ENCODE data around the gene BTBD9.

BTBD9 gene

DNA sequence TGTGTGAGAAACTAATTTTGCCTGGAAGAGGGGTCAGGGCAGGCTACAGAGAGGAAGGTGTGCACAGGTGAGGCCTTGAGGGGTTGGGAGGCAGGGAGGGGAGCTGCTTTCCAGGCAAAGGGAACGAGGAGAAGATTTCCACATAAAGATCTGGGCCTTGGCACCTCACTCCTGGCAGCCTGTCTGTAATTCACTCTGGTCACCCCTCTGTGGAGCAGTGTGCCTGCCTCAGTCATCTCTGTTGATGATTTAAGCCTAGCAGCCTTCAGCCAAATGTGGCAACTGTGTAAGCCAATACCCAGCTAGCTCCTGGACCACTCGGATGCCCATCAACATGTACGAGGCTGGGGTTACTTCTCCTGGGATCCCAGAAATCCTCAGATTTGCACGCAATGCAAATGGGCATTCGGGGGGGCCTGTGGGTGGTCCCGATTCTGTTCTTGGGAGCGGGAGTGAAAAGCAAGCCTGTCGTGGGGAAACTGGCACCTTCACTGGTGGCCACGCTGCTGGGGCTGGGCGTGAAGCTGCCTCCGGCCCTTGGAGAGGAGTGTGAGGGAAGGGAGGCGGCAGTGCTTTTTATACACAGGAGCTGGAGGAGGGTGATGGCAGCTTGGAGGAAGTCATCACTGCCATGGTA lies 459.8 kb downstream of the BTBD9 start:
- FAIRE-seq = no peak
- no peak for DNase-seq (ENCODE audit: insufficient read length, low spot score)
- TF ChIP-seq POLR2A (IDR thresholded peaks at IDR 0.05; ENCODE audit: low read depth, low read length) = no peak

DNA sequence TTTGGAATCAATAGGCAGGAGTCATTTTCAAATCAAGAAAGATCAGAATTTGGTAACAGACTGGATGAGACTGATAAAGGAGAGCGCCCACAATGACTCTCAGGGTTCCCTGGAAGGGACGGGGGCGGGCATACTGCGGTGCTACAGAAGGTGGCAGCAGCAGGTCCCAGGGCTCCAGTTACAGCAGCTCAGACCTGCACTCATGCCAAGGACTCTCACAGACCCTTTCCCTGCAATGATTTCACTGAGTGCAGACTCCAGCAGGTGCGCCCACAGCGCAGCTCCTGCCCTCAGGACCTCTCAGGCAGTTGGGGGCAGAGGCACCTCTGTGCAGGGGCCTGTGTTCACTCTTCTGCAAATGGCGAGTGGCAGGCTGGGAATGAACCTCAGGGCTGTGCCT lies 460.4 kb downstream of the BTBD9 start:
- DNase-seq (ENCODE audit: insufficient read length, low spot score) = no peak
- no peak for TF ChIP-seq POLR2A (IDR thresholded peaks at IDR 0.05; ENCODE audit: low read depth, low read length)

DNA sequence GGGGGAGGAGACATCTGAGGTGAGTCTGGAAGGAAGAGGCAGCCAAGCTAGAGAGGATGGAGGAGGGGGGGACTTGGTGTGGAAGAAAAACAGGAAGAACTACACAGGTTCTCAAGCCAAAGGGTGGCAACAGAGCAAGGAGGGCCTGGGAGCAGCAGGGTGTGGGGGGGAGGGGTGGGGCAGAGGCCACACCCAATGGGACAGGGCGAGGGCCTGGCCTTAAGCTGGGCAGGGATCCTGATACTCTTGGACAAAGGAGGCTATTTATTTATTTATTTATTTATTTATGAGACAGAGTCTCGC lies 461.2 kb downstream of the BTBD9 start:
- no peak for FAIRE-seq
- TF ChIP-seq POLR2A (IDR thresholded peaks at IDR 0.05; ENCODE audit: low read depth, low read length) = no peak
- no peak for DNase-seq (ENCODE audit: insufficient read length, low spot score)

More for the DNA sequence above, 460.4 kb downstream of the BTBD9 start:
- FAIRE-seq = no peak

DNA sequence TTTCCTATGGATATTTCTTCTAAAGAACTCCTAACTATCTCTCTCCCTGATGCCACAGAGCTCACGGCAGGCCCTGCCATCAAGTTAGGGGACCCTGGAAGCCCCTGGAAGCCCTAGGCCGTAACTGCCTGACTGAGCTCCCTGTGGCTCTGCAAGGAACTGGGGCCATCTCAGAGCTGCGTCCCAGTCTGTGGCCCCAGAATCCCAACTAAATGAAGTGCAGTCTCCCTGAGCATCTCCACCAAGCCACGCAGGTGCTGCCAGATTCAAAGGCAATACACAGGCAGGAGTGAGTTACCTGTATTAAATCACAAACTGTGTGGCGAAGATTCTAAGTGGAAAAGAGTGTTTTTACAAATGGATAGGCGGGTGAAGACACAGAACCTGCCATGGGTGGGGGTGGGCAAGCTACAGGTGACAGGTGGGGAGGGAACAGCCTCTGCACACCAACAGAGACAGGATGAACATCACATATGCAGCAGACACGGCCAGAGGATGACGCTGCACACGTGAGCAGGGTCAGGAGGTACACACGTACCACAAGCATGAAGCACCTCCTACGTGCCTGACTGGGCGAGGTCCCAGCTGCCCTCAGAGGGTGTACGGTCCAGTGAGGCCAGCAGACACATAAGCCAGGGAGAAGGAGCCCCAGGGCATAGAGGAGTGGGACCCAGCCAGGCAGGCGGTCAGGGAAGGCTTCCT lies 461.7 kb downstream of the BTBD9 start:
- TF ChIP-seq POLR2A (IDR thresholded peaks at IDR 0.05; ENCODE audit: low read depth, low read length) = no peak
- DNase-seq (ENCODE audit: insufficient read length, low spot score) (no peak), FAIRE-seq (no peak)

DNA sequence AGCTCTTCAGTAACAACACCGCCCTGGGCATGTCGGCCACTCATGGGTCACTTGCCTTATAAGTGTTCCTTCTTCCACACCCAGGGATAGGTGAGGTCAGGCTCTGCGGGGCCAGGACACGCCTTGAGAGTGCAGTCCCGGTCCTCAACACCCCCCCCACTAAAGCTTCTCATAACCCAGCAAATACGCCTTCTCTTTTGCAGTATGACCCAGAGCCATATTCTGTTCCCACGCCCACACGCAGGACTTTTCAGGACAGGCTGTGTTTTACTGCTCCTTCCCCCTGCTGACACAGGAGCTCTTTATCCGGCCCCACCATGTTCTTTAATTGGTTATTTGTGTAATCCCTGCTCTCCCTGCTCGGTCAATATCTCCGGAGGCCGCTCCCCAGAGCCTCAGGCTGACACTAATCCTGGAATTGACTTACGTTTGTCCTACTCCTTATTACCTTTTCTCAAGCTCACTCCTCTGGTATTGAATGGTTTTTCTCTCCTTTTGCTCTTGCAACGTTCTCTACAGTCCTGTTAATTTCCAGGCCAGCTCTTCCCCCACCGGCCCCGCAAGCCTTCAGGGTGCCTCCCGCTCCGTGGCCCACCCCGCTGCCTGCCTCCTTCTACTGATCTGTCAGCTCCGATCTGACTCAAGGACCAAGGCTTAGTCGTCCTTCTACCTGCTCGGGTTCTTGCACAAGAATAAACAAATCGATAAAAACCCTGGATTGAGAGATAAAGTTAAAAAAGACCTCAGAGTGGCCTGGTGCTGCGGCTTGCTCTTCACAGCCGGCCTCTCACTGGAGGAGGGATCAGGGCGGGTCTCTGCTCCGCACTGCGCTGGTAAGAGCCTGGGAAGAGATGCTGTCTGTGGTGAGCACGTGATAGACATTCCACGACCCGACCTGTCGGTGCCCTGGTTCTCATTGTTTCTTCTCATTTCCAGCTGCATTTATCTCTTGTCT lies 462.7 kb downstream of the BTBD9 start:
- FAIRE-seq = no peak
- no peak for DNase-seq (ENCODE audit: insufficient read length, low spot score)
- TF ChIP-seq POLR2A (IDR thresholded peaks at IDR 0.05; ENCODE audit: low read depth, low read length) = no peak

DNA sequence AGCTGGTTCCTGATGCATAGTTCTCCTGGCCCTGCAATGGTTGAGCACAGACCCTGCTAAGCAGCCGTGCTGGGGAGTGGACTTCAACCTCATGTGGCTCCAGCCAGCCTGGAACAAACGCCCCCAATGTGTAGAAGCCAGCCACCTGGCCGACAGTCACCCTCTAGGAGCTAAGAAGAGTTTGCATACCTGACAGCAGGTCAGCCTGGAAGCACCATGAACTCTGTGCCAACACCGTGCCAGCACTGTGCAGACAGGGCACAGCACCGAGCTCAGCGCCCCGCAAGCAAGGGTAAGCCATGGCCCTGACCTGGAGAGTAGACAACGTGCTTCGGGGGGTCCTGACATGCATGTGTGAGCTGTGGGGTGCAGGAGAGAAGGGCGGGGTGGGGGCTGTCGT lies 463.9 kb downstream of the BTBD9 start:
- FAIRE-seq (no peak), DNase-seq (ENCODE audit: insufficient read length, low spot score) (no peak)
- TF ChIP-seq POLR2A (IDR thresholded peaks at IDR 0.05; ENCODE audit: low read depth, low read length) = no peak

DNA sequence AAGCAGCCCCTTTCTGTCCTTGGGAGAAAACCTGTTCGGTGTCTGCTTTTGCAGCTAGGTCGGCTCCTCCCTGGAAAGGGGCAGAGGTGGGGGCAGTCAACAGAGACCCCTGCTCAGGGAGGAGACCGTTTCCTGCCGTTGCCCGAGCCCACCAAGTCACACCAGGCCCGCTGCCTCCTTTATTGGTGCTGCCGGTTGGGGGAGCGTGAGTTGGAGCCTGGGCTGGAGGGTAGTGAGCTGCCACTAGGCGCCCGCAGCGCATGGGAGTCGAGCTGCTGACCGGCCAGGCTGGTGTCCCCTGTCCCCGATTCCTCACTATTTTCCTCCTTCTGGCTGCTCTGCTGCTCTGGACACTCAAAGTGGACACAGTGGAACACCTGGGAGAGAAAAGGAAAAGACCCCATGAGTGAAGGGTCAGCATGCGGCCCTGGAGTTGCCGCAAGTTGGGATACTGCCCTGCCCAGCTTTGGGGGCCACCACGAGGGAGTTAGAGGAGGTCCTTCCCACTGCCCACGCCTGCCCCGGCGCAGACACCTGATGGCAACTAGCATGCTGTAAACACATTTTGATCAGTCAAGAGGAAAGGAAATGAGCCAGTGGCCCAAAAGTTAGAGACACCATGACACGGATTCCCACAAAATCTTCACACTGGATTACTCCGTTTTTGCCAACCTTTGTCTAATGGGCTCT lies 464.8 kb downstream of the BTBD9 start:
- DNase-seq (ENCODE audit: insufficient read length, low spot score) = no peak
- no peak for FAIRE-seq
- no peak for TF ChIP-seq POLR2A (IDR thresholded peaks at IDR 0.05; ENCODE audit: low read depth, low read length)

DNA sequence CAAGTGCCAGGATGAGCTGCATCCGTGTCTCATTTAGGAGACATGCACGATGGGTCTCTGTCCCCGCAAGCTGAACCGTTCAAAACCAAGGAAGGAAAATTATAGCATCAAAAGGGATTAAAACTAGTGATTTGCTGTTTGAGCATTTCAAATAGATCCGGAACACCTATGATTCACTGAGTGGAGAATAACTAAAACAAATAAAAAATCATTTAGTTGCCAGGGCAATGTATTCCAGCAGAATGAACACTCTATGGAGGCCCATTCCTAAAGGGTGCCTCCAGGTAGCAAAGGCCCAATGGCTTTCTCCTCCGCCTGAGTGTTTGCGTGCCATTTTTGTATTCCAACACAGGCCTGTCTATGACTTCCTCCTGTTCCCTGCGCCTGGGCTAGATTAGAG lies 465.4 kb downstream of the BTBD9 start:
- TF ChIP-seq POLR2A (IDR thresholded peaks at IDR 0.05; ENCODE audit: low read depth, low read length) = no peak
- no peak for DNase-seq (ENCODE audit: insufficient read length, low spot score)
- no peak for FAIRE-seq

DNA sequence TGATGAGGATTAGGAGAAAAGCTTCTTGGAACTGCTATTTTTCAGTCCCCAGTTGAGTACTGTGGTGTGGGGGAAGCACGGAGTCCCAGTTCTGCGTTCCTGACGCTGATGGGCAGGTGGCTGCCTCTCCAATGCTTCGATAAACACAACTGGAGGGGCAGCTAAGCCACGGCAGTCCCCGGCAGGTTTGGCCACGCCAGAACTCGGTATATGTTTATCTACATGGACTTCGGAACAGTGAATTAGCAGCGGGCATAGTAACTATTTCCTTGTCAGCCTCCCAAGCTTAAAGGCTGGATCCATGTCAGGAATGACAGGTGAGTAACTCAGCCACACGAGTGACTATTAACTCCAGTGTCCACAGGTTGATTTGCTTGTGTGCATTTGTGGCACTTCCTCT lies 465.8 kb downstream of the BTBD9 start:
- TF ChIP-seq POLR2A (IDR thresholded peaks at IDR 0.05; ENCODE audit: low read depth, low read length) = no peak
- DNase-seq (ENCODE audit: insufficient read length, low spot score) (no peak), FAIRE-seq (no peak)

DNA sequence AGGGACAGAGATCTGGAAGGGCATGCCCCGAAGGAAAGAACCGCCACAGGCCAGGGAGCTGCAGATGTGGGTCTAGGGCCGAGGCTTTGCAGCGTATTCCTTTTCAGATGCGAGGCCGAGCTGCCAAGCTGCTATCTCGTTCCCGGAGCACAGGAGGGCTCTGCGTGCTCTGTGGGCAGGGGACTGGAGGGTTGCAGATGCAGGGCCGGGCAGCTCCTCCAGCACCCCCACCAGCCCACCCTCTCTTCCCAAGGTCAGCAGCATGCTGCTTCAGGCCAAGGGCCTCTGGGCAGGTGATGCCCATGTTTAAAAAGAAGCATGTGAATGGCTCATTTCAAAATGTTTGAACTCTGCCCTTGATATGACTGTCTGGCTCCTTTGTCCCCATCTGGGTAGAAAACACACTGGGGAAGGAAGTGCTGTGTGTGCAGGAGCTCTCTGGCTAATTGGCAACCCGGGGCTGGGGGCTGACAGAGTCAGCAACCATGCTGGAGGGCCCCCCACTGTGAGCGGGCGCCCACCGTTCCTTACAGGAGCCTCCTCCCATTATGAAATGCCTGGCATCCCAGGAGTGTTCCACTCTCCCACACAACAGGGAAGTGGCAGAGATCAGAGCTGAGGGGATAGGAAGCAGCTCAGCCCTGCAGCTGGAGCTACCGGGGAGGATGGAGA lies 466.9 kb downstream of the BTBD9 start:
- no peak for TF ChIP-seq POLR2A (IDR thresholded peaks at IDR 0.05; ENCODE audit: low read depth, low read length)
- DNase-seq (ENCODE audit: insufficient read length, low spot score) (no peak), FAIRE-seq (no peak)

DNA sequence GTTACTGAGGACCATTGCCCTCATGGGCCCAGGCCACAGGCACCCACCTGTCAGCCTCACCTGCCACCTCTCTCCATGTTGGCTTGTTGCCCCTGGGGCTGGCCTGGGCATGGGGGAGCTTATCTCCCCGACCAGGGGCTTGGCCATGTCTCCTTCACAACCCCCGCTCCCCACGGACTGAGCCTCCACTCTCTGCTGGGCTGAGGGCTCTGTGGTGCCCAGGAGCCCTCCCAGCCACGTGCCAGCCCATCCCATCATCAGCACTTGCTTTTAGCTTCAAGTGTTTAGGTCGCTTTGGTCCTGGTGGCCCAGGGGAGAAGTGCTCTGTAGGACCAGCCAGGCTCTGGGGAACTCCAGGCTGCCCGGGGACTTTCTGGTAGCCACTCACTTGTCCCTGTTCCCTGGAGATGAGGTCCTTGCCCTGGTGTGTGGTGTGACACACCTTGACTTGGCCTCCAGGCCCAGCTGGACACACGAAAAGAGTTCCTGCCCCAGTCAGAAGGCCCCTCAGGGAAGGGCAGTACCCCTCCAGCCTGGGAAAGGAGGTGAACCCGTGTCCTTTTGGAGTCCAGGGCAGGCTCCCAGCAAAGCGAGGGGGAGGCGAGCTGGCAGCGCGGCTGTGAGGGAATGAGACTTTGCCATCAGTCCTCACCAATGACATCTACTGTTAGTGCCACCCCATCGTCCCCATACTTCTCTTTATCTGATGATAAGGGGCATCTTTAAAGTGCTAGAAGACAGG lies 467.6 kb downstream of the BTBD9 start:
- FAIRE-seq (no peak), DNase-seq (ENCODE audit: insufficient read length, low spot score) (no peak)
- TF ChIP-seq POLR2A (IDR thresholded peaks at IDR 0.05; ENCODE audit: low read depth, low read length) = no peak

DNA sequence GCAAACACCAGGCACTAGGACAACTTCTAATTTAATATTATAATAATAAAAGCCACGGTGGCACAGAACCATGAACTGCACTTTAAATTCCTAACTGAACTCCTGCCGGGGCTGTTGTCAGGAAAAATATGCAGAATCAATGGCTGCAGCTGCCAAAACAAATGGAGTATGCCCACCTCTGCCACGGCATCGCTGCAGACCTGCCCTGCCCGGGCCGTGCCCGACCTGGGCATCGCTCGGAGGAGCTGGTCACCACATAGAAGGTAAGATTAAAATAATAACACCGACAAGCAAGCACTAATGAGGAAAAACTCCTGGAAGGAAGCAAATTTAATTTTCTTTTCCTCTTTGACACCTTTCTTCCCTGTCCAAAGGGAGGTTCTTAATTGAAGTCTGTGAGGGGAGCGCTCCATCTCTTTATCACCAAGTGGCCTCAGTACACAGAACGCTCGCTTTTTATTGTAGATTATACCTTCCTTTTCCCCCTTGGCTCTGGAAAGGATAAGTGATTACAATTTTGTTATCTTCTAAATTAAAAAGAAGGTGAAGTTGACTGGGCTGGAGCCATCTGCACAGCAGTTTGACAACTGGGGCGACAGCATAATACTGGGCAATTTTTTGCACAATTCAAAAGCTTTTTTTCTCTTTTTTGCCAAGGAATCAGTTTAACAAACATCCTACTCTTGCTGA lies 468.9 kb downstream of the BTBD9 start:
- FAIRE-seq (no peak), DNase-seq (ENCODE audit: insufficient read length, low spot score) (no peak)
- TF ChIP-seq POLR2A (IDR thresholded peaks at IDR 0.05; ENCODE audit: low read depth, low read length) = no peak
